Amniotic epithelial cell (primary cell): Measurements from ENCODE around the gene KATNBL1.

Source experiments
- DNase-seq: peaks from one replicate; pipeline ENCODE4 v3.0.0-alpha.2; 2010; ENCODE audit warnings: low read depth

The KATNBL1 gene

GRCh38 chr15:34209421-34210282 is at the start of gene KATNBL1:
TSS of gene KATNBL1 (minus strand) at chr15:34210096. CDS start at chr15:34163676, 46,420 bp downstream.
- DNase-seq, result peak; percentile 85

GRCh38 chr15:34259566-34259965 is 49.7 kb upstream of the KATNBL1 start:
- peak; percentile 21 for DNase-seq

GRCh38 chr15:34258151-34258550 is 48.3 kb upstream of the KATNBL1 start:
- DNase-seq, result no peak

GRCh38 chr15:34252545-34252944 is 42.6 kb upstream of the KATNBL1 start:
- no peak for DNase-seq

DNA sequence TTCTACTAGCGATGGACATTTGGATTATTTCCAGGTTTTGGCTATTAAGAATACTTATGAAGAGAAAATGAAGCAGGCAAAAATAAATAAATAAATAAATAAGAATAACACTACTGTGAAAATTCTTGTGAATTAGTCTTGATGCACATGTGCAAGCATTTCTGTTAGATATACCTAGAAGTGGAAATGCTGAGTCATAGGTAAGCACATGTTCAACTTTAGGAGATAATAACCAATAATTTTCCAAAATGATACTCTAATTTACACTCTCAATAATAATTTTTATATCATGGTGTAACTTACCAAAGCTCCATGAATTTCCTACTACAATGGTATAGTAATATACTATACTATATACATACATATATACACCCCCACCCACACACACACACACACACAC is 38.3 kb upstream of the KATNBL1 start:
- DNase-seq, result no peak

- peak; percentile 10 for DNase-seq
These were observed 36.5 kb upstream of the KATNBL1 start for GRCh38 chr15:34246276-34246976.

DNA sequence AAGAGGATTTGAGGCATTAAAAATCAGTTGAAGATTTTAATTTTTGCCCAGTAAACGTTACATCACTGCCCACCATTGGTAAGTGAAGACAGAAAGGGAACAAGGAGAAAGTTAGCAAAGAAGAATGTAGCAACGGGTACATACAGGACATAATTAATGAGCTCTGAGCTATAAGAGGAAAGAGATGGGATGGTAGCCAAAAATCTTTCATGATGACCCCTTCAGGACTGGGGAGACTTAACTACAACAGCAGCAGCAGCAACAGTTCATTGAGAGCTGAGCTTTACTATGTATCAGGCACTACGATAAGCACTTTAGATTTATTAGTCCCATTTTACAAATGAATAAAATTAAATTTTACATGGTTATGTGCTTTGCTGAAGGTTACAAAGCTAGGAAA is 33.3 kb upstream of the KATNBL1 start:
- peak; percentile 17 for DNase-seq

- no peak for DNase-seq
These were observed 32.4 kb upstream of the KATNBL1 start for GRCh38 chr15:34242331-34242710.

GRCh38 chr15:34241376-34242330 is 31.8 kb upstream of the KATNBL1 start:
- peak; percentile 53 for DNase-seq

DNA sequence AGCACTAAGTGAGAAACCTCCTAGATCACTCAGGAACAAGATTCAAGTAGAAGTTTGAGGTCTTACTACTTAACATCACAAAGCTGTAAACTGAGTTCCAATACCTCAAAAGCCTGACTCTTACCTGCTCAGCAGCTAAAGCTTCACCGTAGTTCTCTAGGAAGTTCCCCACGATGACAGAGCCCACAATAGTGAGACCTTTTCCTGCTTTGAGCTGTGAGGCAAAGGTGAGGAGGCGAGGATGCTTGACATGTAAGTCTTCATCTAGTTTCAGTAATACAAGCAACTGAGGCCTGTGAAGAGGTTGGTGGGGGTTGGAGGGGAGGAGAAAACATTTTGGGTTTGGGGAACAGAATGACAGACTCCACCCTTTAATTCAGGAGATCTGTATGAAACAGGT is 30.6 kb upstream of the KATNBL1 start:
- no peak for DNase-seq

GRCh38 chr15:34239151-34239808 is 29.4 kb upstream of the KATNBL1 start:
- peak; percentile 74 for DNase-seq

GRCh38 chr15:34233614-34234013 is 23.7 kb upstream of the KATNBL1 start:
- DNase-seq, result no peak

DNA sequence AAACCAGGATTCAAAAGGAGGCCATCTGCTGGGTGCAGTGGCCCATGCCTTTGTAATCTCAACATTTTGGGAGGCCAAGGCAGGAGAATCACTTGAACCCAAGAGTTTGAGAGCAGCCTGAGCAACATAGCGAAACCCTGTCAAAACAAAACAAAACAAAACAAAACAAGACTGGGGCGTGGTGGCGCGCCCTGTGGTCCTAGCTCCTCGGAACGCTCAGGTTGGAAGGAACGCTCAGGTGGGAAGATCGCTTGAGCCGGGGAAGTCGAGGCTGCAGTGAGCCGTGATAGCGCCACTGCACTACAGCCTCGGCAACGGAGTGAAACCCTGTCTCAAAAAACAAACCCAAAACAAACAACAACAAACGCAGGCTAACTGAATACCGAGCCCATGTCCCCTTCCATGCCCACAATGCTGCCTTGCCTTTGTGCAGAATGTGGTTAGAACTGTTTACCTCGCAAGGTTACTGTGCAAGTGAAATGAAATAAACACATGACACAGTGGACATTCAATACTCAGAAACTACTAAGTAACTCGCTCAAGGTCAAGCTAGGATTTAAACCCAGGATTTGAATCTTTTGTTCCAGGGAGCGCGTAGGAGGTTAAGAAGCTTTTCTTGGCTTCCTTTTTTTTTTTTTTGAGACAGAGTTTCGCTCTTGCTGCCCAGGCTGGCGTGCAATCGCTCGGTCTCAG is 14.2 kb upstream of the KATNBL1 start:
- no peak for DNase-seq

DNA sequence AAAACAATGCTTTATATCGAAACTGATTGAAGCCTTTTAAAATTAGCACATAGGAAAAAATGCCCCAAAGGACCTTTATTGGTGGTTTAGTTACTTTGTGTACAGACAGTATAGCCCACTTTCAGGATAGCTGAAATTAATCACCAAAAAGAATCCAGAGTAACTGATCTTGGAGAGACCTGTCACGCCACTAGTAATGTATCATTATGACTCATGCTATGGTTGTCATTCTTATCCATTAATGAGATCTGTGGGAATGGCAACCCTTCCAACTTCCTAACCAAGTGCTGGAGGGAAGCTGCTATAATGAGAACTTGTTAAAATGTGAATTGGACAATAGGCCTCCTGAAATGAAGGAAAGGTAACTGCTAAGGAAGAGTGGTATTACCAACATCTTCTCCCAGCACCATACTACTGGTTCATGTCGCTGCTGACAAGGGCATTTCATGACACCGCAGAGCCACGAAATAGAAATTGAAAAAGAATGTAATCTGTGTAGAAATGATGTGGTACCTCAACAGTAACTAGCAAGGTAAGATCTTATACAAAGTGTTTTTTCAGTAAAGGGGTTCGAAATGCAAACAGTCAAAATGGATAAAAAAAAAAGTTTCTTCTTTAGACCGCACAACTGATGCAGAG is 7.8 kb upstream of the KATNBL1 start:
- peak; percentile 42 for DNase-seq

- DNase-seq, result no peak
These were observed 6.8 kb upstream of the KATNBL1 start for GRCh38 chr15:34216527-34217270.

GRCh38 chr15:34214135-34214534 is 4.2 kb upstream of the KATNBL1 start:
- no peak for DNase-seq

DNA sequence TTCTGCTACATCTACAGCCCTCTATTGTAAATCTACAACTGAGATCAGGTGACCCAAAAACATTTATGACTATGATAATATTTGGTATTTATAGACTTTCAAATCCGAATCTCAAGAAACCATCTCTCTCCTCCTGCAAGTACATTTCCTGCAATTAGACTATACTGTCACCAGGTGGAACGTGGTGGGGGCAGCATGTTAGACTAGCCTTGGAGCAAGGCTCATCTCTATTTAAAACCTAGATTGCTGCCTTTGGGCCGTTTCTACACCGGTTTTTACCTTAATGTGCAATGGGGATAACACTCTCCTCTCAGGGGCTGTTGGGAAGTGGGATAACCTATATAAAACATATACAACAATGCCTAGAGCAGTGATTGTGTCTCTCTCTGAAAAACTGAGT is 3.8 kb upstream of the KATNBL1 start:
- DNase-seq, result no peak

DNA sequence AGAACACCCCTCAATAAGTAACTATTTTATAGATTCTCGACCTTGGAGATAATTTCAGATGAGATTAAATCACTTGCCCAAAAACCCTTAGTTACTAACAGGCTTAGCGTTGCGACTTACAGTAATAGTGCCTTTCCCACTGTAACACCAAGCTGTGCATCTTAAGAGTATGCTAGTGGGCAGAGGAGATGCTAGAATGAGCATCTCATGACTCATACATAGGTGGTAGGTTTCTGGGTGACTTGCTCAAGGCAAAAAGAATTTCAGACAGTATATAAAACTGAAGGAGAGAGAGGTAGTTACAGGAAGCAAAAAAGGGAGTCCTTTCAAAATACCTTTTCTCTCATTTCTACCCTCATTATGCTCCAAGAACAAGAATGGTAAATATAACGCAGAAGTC is 3.9 kb downstream of the KATNBL1 start:
- DNase-seq, result peak; percentile 40

- no peak for DNase-seq
These were observed 6.0 kb downstream of the KATNBL1 start for GRCh38 chr15:34203936-34204335.

- no peak for DNase-seq
These were observed 6.6 kb downstream of the KATNBL1 start for GRCh38 chr15:34203305-34203704.
